Activated naive CD8-positive, alpha-beta T cell treated with anti-CD3 and anti-CD28 coated beads, Interleukin-2, amount 50 U/mL, for 24 hours (primary cell): ENCODE measurements around the gene NEURL2.
"Not testable (repeated sequence)": the region's sequence is repeated elsewhere in the genome, so short reads cannot be mapped to it uniquely, and the experiment has no call there.

Source experiments
- ATAC-seq: fragments of 150-1000 bp; cut with Tn5 transposase; one replicate; pipeline ENCODE4 v1.10.0; 2021
- DNase-seq: peaks from one replicate; pipeline ENCODE4 v3.0.0; 2021
- H3K27ac Mint-ChIP-seq: one replicate; pipeline ENCODE4 v1.8.0; 2021; ENCODE audit warnings: mild to moderate bottlenecking, mixed read lengths
- H3K27me3 Mint-ChIP-seq: one replicate; pipeline ENCODE4 v1.8.0; 2021; ENCODE audit warnings: mixed read lengths
- H3K36me3 Mint-ChIP-seq: one replicate; pipeline ENCODE4 v1.8.0; 2021; ENCODE audit warnings: low read depth, mixed read lengths
- H3K4me1 Mint-ChIP-seq: one replicate; pipeline ENCODE4 v1.8.0; 2021; ENCODE audit warnings: mixed read lengths
- H3K4me3 Mint-ChIP-seq: one replicate; pipeline ENCODE4 v1.8.0; 2021; ENCODE audit warnings: mild to moderate bottlenecking, moderate library complexity, mixed read lengths
- H3K9me3 Mint-ChIP-seq: one replicate; pipeline ENCODE4 v1.8.0; 2021; ENCODE audit warnings: mixed read lengths

The NEURL2 gene

DNA sequence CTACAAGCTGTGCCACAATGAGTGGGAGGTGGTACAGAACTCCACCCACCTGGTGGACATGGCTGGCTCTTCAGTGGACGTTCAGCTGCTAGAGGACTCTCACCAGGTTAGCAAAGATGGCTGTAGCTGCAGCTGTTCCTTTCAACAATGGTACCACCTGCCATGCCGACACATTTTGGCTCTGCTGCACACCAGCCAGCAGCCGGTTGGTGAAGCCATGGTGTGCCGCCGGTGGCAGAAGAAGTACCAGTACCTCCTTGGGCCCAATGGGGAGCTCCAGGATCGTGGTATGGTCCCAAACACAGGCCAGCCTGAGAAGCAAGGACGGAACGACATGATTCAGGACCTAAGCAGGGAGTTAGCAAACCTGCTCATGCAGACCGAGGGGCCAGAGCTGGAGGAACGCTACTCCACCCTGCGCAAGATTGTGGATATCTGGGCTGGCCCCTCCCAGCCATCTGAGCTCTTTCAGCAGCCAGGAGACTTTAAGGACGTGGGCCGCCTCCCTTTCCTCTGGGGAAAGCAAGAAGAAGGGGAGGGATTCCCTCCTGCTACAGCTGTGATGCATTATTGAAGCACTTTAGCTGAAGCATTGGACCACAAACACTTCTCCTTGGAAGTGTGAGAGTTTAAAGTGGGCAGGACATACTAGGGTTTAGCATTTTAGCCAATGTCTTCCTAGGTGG is 12.8 kb downstream of the NEURL2 start:
- ATAC-seq, result no peak
- Mint-ChIP-seq H3K9me3 (no peaks in the 10 kb centered on the region), H3K36me3 (peaks cover 9% of the 10 kb centered on the region), H3K4me1 (peaks cover 22% of the 10 kb centered on the region), H3K27me3 (no peaks in the 10 kb centered on the region), H3K27ac (no peak overlapping the region), H3K4me3 (no peak overlapping the region)
- no peak for DNase-seq

DNA sequence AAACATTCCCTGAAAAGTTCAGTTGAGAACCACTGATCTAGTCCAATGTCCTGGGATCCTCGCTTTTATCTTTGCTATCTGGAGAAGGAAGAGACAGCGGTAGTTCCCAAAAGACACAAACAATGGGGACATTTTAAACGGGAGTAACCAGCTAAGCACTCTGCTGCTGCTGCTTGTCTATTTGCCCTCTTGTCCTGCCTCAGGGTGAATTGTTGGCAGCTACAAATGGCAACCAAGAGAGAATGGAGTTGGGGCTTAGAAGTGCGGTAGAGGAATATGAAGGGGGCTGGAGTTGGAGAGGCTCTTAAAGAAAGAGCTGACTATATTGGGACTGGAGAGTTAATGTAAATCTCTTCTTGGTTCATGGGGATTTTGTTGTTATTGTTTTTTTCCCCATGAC is 16.4 kb downstream of the NEURL2 start:
- H3K4me3 Mint-ChIP-seq, result no peak overlapping the region
- ATAC-seq (no peak), DNase-seq (no peak)
- H3K9me3 Mint-ChIP-seq, result no peaks in the 10 kb centered on the region
- H3K36me3 Mint-ChIP-seq, result no peaks in the 10 kb centered on the region
- H3K4me1 Mint-ChIP-seq, result no peaks in the 10 kb centered on the region
- no peaks in the 10 kb centered on the region for H3K27me3 Mint-ChIP-seq
- H3K27ac Mint-ChIP-seq, result no peak overlapping the region

DNA sequence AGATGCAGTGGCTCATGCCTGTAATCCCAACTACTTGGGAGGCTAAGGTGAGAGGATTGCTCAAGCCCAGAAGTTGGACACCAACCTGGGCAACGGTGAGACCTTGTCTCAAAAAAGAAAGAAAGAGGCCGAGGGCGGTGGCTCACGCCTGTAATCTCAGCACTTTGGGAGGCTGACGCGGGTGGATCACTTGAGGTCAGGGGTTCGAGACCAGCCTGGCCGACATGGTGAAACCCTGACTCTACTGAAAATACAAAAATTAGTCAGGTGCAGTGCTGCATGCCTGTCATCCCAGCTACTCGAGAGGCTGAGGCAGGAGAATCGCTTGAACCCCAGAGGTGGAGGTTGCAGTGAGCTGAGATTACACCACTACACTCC is 16.9 kb downstream of the NEURL2 start:
- not testable (repeated sequence) for H3K27me3 Mint-ChIP-seq, H3K4me1 Mint-ChIP-seq, H3K27ac Mint-ChIP-seq, H3K4me3 Mint-ChIP-seq, DNase-seq, H3K9me3 Mint-ChIP-seq, H3K36me3 Mint-ChIP-seq, ATAC-seq

DNA sequence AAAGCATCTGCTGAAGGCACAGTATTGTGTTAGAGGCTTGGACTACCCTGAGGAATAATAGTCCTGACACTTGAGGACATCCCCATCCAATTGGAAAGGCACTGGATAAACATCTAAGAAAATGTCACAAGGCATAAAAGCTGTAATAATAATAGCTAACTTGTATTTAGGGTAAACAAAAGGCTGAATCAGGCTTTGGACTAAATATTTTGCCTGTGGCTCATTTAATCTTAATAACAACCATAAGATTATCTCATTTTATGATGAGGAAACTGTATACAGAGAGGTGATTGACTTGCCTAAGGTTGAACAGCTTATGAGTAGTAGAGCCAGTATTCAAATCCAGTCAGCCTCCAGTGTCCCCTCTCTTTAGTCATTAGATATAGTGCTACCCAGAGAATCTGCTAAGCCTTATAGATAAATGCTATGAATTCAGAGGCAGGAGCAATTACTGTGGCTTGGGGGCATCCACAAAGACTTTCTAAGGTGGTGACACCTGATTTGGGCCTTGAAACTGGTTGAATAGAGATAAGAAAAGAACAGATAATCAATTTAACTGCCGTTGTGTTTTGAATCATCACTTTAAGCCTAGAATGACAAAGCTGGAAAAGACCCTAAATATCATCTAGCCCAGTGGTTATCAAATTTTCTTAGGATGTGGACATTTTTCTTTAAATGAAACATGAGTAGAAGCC is 17.5 kb downstream of the NEURL2 start:
- no peak overlapping the region for H3K4me3 Mint-ChIP-seq
- H3K27ac Mint-ChIP-seq, result no peak overlapping the region
- ATAC-seq (no peak), DNase-seq (no peak)
- H3K36me3 Mint-ChIP-seq, result no peaks in the 10 kb centered on the region
- H3K9me3 Mint-ChIP-seq, result no peaks in the 10 kb centered on the region
- no peaks in the 10 kb centered on the region for H3K27me3 Mint-ChIP-seq
- no peaks in the 10 kb centered on the region for H3K4me1 Mint-ChIP-seq

DNA sequence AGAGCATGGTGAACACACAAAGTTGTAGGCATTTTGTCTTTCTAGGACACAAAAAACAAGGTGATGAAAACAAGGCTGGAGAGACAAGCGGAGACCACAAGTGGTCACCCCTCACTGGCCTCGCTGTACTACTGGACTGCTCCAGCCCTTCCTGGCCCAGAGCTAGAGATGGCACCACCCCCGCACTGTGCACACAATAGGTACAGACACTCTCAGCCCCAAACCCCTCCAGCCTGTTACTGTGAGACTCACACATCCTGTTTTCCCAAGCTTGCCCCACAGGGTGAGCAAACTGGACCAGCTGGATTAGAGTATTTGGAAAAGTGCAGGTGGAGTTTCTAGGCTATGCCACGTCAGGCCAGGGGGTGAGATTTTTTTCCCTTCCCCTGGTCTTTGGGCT is 18.4 kb downstream of the NEURL2 start:
- DNase-seq (no peak), ATAC-seq (no peak)
- no peaks in the 10 kb centered on the region for H3K4me1 Mint-ChIP-seq
- no peaks in the 10 kb centered on the region for H3K9me3 Mint-ChIP-seq
- H3K27ac Mint-ChIP-seq, result no peak overlapping the region
- no peak overlapping the region for H3K4me3 Mint-ChIP-seq
- H3K27me3 Mint-ChIP-seq, result no peaks in the 10 kb centered on the region
- no peaks in the 10 kb centered on the region for H3K36me3 Mint-ChIP-seq

DNA sequence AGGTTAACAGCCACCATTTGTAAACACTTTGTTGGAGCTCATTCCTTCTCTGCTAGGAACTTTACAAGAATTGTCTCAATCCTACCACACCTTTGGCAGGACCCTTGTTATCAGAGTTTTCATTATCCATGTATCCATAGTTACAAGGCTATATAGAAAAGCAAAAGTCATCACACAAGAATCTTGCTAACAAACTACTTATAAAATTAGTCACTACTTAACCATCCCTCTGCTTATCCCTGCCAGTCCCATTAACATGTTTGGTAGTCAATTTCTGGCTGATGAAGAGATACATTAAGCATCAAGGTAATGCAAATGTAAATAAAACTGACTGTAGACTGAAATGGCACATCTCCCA is 23.2 kb downstream of the NEURL2 start:
- H3K4me3 Mint-ChIP-seq, result no peak overlapping the region
- no peaks in the 10 kb centered on the region for H3K9me3 Mint-ChIP-seq
- H3K27ac Mint-ChIP-seq, result no peak overlapping the region
- no peak for DNase-seq
- H3K27me3 Mint-ChIP-seq, result no peaks in the 10 kb centered on the region
- H3K36me3 Mint-ChIP-seq, result no peaks in the 10 kb centered on the region
- ATAC-seq, result no peak
- no peaks in the 10 kb centered on the region for H3K4me1 Mint-ChIP-seq

DNA sequence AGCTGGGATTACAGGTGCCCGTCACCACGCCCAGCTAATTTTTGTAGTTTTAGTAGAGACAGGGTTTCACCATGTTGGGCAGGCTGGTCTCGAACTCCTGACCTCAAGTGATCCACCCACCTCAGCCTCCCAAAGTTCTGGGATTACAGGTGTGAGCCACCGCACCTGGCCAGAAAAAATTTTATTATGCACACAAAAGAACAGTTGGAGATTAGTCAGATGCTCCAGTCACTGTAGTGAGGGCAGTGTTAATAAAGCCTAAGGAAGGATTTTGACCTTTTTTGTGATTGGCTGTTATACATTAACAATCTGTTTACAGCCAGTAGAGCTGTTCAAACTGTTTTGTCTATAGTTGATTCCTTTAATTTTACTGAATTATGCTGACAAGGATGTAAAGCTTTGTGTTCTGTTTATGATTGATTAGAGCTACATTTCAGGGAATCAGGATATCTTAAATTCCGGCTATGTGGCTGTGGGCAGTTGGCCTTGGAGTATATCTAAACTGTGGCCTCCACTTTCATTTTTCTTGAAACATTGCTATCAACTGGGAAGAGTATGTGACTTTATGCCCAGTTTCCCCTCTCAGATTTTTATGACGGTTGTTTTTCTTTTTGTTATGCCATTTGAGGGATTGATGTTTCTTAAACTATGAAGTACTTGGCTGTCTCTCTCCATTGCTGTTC is 23.7 kb downstream of the NEURL2 start:
- no peaks in the 10 kb centered on the region for H3K27me3 Mint-ChIP-seq
- DNase-seq (no peak), ATAC-seq (no peak)
- no peak overlapping the region for H3K27ac Mint-ChIP-seq
- H3K36me3 Mint-ChIP-seq, result no peaks in the 10 kb centered on the region
- no peaks in the 10 kb centered on the region for H3K4me1 Mint-ChIP-seq
- H3K9me3 Mint-ChIP-seq, result no peaks in the 10 kb centered on the region
- H3K4me3 Mint-ChIP-seq, result no peak overlapping the region

DNA sequence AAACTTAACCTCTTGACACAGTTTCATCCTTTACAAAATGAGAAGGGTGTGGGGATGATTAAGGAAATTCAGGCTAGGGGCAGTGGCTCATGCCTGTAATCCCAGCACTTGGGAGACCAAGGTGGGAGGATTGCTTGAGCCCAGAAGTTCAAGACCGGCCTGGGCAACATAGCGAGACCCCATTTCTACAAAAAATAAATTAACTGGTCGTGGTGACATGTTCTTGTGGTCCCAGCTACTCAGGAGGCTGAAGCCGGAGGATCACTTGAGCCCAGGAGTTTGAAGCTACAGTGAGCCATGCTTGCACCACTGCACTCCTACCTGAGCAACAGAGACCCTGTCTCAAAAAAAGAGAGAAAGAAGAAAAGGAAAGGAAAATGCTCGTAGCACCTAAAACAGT is 24.6 kb downstream of the NEURL2 start:
- Mint-ChIP-seq H3K27me3 (no peaks in the 10 kb centered on the region), H3K4me3 (no peak overlapping the region), H3K36me3 (no peaks in the 10 kb centered on the region), H3K4me1 (no peaks in the 10 kb centered on the region), H3K9me3 (no peaks in the 10 kb centered on the region), H3K27ac (no peak overlapping the region)
- DNase-seq, result no peak
- no peak for ATAC-seq

DNA sequence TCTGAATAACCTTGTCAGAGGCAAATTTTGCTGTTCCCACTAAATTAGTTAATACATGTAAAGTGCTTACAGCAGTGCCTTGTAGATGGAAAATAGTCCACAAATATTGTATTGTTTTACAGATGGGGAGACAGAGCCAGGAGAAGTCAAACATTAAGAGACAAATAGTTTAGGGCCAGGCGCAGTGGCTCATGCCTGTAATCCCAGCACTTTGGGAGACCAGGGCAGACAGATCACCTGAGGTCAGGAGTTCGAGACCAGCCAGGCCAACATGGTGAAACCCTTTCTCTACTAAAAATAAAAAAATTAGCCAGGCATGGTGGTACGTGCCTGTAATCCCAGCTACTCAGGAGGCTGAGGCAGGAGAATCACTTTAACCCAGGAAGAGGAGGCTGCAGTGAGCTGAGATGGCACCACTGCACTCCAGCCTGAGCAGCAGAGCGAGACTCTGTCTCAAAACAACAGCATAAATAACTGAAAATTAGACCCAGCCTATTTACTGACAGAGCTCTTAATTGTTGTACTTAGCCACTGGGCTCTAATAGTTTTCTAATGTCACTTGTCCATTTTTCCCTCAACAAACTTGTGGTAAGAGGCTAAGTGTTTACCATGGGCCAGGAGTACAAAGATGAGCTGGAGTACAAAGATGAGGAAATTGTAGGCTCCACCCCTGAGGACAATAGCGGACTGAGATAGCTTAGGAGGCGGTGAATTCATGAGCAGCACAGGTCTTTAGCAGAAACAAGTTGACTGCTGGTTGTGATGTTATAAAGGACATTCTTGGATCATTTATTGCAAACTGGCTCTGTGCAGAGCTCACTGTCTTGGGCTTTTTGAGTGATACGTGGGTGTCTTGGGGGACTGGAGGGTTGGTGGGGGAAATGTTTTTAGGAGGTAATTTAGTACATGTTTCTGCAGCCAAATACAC is 27.2 kb downstream of the NEURL2 start:
- H3K4me3 Mint-ChIP-seq, result no peak overlapping the region
- ATAC-seq (no peak), DNase-seq (no peak)
- H3K27me3 Mint-ChIP-seq, result no peaks in the 10 kb centered on the region
- H3K36me3 Mint-ChIP-seq, result no peaks in the 10 kb centered on the region
- H3K27ac Mint-ChIP-seq, result no peak overlapping the region
- peaks cover 2% of the 10 kb centered on the region for H3K4me1 Mint-ChIP-seq
- no peaks in the 10 kb centered on the region for H3K9me3 Mint-ChIP-seq

DNA sequence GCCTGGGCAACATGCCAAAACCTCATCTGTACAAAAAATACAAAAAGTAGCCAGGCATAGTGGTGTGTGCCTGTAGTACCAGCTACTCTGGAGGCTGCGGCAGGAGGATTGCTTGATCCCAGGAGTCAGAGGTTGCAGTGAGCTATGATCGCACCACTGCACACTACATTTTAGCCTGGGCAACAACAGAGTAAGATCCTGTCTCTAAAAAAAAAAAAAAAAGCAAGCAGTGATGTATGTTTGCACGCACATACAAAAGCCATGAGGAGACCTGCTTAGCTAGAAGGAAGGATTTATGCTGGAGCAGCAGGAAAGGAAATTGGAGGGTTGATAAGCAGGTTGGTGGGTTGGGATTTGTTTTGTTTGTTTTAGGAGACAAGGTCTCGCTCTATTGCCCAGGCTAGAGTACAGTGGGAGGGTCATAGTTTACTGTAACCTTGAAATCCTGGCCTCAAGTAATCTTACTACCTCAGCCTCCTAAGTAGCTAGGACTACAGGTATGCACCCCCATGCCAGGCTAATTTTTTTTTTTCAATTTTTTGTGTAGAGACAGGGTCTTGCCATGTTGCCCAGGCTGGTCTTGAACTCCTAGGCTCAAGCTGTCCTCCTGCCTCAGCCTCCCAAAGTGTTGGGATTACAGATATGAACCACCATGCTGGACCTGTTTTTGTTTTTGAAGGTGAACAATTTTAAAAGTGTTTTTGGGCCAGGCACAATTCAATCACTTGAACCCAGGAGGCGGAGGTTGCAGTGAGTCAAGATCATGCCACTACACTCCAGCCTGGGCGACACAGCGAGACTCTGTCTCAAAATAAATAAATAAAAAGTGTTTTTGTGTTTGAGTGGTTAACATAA is 29.6 kb downstream of the NEURL2 start:
- Mint-ChIP-seq H3K27me3 (no peaks in the 10 kb centered on the region), H3K9me3 (no peaks in the 10 kb centered on the region), H3K4me1 (peaks cover 18% of the 10 kb centered on the region), H3K36me3 (no peaks in the 10 kb centered on the region), H3K4me3 (no peak overlapping the region), H3K27ac (no peak overlapping the region)
- ATAC-seq (no peak), DNase-seq (no peak)

DNA sequence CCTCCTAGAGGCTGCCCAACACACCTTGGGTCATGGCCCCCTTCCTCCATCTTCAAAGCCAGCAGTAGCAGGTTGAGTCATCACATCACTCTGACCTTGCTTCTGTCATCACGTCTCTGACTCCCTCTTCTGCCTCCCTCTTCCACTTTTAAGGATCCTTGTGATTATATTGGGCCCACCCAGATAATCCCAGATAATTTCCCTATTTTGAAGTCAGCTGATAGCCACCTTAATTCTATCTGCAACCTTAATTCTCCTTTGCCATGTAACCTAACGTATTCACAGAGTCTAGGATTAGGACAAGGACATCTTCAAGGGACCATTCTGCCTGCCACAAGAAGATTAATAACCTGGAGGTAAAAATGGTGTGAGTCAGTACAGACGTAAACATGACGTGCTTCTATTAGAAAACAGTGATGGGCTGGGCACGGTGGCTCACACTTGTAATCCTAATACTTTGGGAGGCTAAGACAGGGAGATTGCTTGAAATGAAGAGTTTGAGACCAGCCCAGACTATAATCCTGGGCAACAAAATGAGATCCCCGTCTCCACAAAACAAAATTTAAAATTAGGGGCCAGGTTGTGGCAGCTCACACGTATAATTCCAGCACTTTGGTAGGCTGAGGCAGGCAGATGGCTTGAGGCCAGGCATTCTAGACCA is 30.3 kb downstream of the NEURL2 start:
- no peaks in the 10 kb centered on the region for H3K36me3 Mint-ChIP-seq
- ATAC-seq, result no peak
- peaks cover 26% of the 10 kb centered on the region for H3K4me1 Mint-ChIP-seq
- no peaks in the 10 kb centered on the region for H3K27me3 Mint-ChIP-seq
- no peak overlapping the region for H3K4me3 Mint-ChIP-seq
- no peak for DNase-seq
- no peak overlapping the region for H3K27ac Mint-ChIP-seq
- no peaks in the 10 kb centered on the region for H3K9me3 Mint-ChIP-seq

DNA sequence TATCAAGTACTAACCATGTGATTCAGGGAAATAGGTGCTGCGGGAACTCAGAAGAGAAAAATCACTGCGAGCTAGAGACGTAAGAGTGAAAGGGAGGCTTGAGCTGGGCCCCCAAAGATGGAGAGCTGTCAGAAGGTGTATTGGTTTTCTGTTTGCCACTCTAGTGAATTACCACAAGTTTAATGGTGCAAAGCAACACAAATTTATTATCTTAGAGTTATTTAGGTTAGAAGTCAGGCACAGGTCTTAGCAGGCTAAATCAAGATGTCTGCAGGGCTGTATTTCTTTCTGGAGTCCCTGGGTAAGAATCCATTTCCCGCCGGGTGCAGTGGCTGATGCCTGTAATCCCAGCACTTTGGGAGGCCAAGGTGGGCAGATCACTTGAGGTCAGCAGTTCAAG is 31.1 kb downstream of the NEURL2 start:
- Mint-ChIP-seq H3K27ac (no peak overlapping the region), H3K9me3 (no peaks in the 10 kb centered on the region), H3K36me3 (no peaks in the 10 kb centered on the region), H3K4me3 (no peak overlapping the region), H3K4me1 (peaks cover 33% of the 10 kb centered on the region), H3K27me3 (no peaks in the 10 kb centered on the region)
- ATAC-seq (no peak), DNase-seq (no peak)

DNA sequence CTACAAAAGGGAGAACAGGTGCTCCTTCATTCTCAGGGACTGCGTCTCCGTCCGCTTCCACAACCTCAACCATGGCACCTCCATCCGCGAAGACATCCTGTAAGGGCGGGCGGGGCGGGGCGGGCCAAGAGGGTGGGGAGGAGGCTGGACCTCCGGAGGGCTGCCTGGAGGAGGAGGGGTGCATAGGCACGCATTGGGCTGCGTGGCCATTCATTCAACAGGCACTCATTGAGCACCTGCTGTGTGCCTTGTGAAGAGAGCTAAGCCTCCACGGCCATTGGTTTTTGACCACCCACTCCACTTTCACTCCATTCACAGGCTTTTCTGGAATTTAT is 33.2 kb downstream of the NEURL2 start:
- H3K9me3 Mint-ChIP-seq, result no peaks in the 10 kb centered on the region
- peaks cover 38% of the 10 kb centered on the region for H3K4me1 Mint-ChIP-seq
- H3K27me3 Mint-ChIP-seq, result no peaks in the 10 kb centered on the region
- DNase-seq (peak; percentile 51), ATAC-seq (peak; percentile 59)
- H3K27ac Mint-ChIP-seq, result peak overlapping the region; percentile 96
- H3K4me3 Mint-ChIP-seq, result peak overlapping the region; percentile 95
- H3K36me3 Mint-ChIP-seq, result no peaks in the 10 kb centered on the region
